Stimulated activated CD4-positive, alpha-beta T cell treated with anti-CD3 and anti-CD28 coated beads, Interleukin-1b, Interleukin-23, amount 100 ng/mL, for 1 hour (primary cell): ENCODE results near the gene SLC2A6.

ENCODE experiments used
- DNase-seq, 2 donors: peaks; one replicate each; pipeline ENCODE4 v3.0.0-alpha.2; 2020; ENCODE audit warnings: low read depth in 2 of 2

The SLC2A6 gene

GRCh38 chr9:133477461-133477860 lies 1.4 kb downstream of the SLC2A6 start:
- DNase-seq = no peak

GRCh38 chr9:133476941-133477340 lies 2.0 kb downstream of the SLC2A6 start:
- DNase-seq = no peak

GRCh38 chr9:133476036-133476931 lies 2.6 kb downstream of the SLC2A6 start:
- DNase-seq = no peak

GRCh38 chr9:133475292-133476012 lies 3.4 kb downstream of the SLC2A6 start:
- DNase-seq = no peak

- no peak for DNase-seq
These were observed 4.0 kb downstream of the SLC2A6 start for GRCh38 chr9:133474853-133475252.

- DNase-seq = no peak
These were observed 4.7 kb downstream of the SLC2A6 start for GRCh38 chr9:133474215-133474614.

- no peak for DNase-seq
These were observed 5.2 kb downstream of the SLC2A6 start for GRCh38 chr9:133473743-133474142.

- no peak for DNase-seq
These were observed 6.0 kb downstream of the SLC2A6 start for GRCh38 chr9:133472753-133473378.

GRCh38 chr9:133472277-133472645 lies 6.6 kb downstream of the SLC2A6 start:
- DNase-seq = no peak

GRCh38 chr9:133471551-133472276 lies 7.2 kb downstream of the SLC2A6 start:
- no peak for DNase-seq

- DNase-seq = no peak
These were observed 7.9 kb downstream of the SLC2A6 start for GRCh38 chr9:133470988-133471387.

GRCh38 chr9:133470427-133470924 lies 8.4 kb downstream of the SLC2A6 start:
- DNase-seq = no peak

GRCh38 chr9:133468777-133469421 lies 10.0 kb downstream of the SLC2A6 start:
- DNase-seq = no peak

- DNase-seq = no peak
These were observed 10.5 kb downstream of the SLC2A6 start for GRCh38 chr9:133468374-133468773.

- no peak for DNase-seq
These were observed 11.8 kb downstream of the SLC2A6 start for GRCh38 chr9:133467101-133467500.

- DNase-seq = no peak
These were observed 12.9 kb downstream of the SLC2A6 start for GRCh38 chr9:133465984-133466383.

GRCh38 chr9:133464638-133465037 lies 14.3 kb downstream of the SLC2A6 start:
- DNase-seq = no peak

GRCh38 chr9:133463864-133464615 lies 14.9 kb downstream of the SLC2A6 start:
- no peak for DNase-seq

- no peak for DNase-seq
These were observed 15.6 kb downstream of the SLC2A6 start for GRCh38 chr9:133463234-133463863.

- DNase-seq = no peak
These were observed 16.9 kb downstream of the SLC2A6 start for GRCh38 chr9:133461975-133462374.
